K562 (cell line): ENCODE data around the gene CAMK2A.

Experiments
- BHLHE40 ChIP-seq: IDR thresholded peaks from 2 replicates; pipeline ENCODE4 v1.6.1; 2011; ENCODE audit warnings: low read length, improper control_type of control experiment
- CHD1 ChIP-seq: fragments of 200-600 bp; sonication (generic); IDR thresholded peaks from one replicate; pipeline ENCODE4 v1.6.1; 2012; ENCODE audit warnings: mild to moderate bottlenecking, moderate library complexity, low read length, inconsistent platforms
- JUNB ChIP-seq: fragments of 450-650 bp; formaldehyde crosslinking; conservative IDR thresholded peaks from 2 replicates; pipeline ENCODE4 v1.4.0; 2020; ENCODE audit warnings: mild to moderate bottlenecking
- JUND ChIP-seq, 2 experiments: IDR thresholded peaks; 2 replicates in 1 of 2; 3 replicates in 1 of 2; pipeline ENCODE4 v1.6.1; 2011; ENCODE audit warnings: borderline replicate concordance in 2 of 2, low read depth in 2 of 2, low read length in 2 of 2, improper control_type of control experiment in 1 of 2, missing biosample characterization in 1 of 2, missing genetic modification characterization in 1 of 2, missing genetic modification reagents in 1 of 2
- KAT7 ChIP-seq: sonication (generic); formaldehyde crosslinking; IDR thresholded peaks from 2 replicates; pipeline ENCODE4 v1.8.0; 2022; ENCODE audit warnings: missing genetic modification reagents, mild to moderate bottlenecking, borderline replicate concordance
- KAT8 ChIP-seq: fragments of 450-650 bp; IDR thresholded peaks from 2 replicates; pipeline ENCODE4 v1.6.1; 2016; ENCODE audit warnings: low read depth, mild to moderate bottlenecking
- KLF1 ChIP-seq: fragments of 450-650 bp; IDR thresholded peaks from 2 replicates; pipeline ENCODE4 v1.6.1; 2016; ENCODE audit warnings: missing genetic modification characterization, missing compliant biosample characterization
- NFRKB ChIP-seq: fragments of 450-650 bp; IDR thresholded peaks from 2 replicates; pipeline ENCODE4 v1.6.1; 2016; ENCODE audit warnings: low read depth
- RCOR1 ChIP-seq, 2 experiments: IDR thresholded peaks; 2 replicates each; pipeline ENCODE4 v1.6.1; 2012; ENCODE audit warnings: low read depth in 2 of 2, low read length in 2 of 2, borderline replicate concordance in 1 of 2, improper control_type of control experiment in 1 of 2
- SMAD2 ChIP-seq: fragments of 150-350 bp; IDR thresholded peaks from 2 replicates; pipeline ENCODE4 v1.6.1; 2014; ENCODE audit warnings: low read depth, mild to moderate bottlenecking, low read length
- YY1 ChIP-seq, 3 experiments: IDR thresholded peaks; 2 replicates each; pipeline ENCODE4 v1.6.1; 2011; ENCODE audit warnings: low read length in 2 of 3, mild to moderate bottlenecking in 2 of 3, moderate library complexity in 2 of 3, borderline replicate concordance in 1 of 3, control low read depth in 1 of 3, low read depth in 1 of 3; ENCODE audit not compliant: insufficient read depth in 3 of 3, insufficient replicate concordance in 2 of 3, control insufficient read depth in 1 of 3, insufficient read length in 1 of 3; ENCODE audit errors: extremely low read depth in 1 of 3
- ZBTB49 ChIP-seq: sonication (generic); formaldehyde crosslinking; IDR thresholded peaks from 2 replicates; pipeline ENCODE4 v1.8.0; 2022; ENCODE audit warnings: missing genetic modification reagents, mild to moderate bottlenecking, borderline replicate concordance
- ZNF140 ChIP-seq: fragments of 250-450 bp; sonication (Bioruptor Pico); IDR thresholded peaks from 2 replicates; pipeline ENCODE4 v1.8.0; 2021; ENCODE audit warnings: moderate library complexity, mild to moderate bottlenecking, inconsistent platforms
- TF ChIP-seq, protein P1 (sequence below): sonication (generic); formaldehyde crosslinking; IDR thresholded peaks from 2 replicates; pipeline ENCODE4 v1.8.0; 2022; ENCODE audit warnings: mild to moderate bottlenecking, missing genetic modification reagents

DNA sequence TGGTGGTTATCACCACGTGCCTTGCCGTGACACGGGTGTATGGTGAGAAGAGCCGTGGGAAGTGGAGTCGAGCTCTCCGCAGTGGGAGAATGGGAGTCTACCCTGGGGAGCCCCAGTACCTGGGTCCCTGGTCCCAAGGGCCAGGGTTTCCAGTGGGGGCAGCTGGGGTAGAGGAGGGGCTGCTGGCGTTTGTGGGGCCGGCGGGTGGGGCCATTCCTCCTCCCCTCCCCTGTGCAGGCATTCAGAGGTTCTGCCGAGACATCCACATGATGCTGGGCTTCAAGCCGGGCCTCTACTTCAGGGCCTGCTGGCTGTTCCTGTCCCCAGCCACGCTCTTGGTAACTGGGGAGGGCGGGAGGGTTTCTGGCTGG lies 85.0 kb downstream of the CAMK2A start:
- TF ChIP-seq KAT8 (no peak), NFRKB (no peak), JUND (IDR thresholded peaks at IDR 0.05; ENCODE audit: borderline replicate concordance, low read depth, low read length) (no peak), JUND (tag; IDR thresholded peaks at IDR 0.05; ENCODE audit: borderline replicate concordance, low read depth, low read length) (no peak), SMAD2 (no peak), ZBTB49 (CRISPR knock-in tag) (no peak), KLF1 (no peak), BHLHE40 (no peak), JUNB (CRISPR knock-in tag) (no peak), RCOR1 (IDR thresholded peaks at IDR 0.05; ENCODE audit: borderline replicate concordance in 1 of 2, low read depth in 2 of 2, low read length in 2 of 2) (no peak), YY1 (IDR thresholded peaks at IDR 0.05; ENCODE audit: borderline replicate concordance in 1 of 3, control insufficient read depth in 1 of 3, extremely low read depth in 1 of 3, insufficient read depth in 3 of 3, insufficient read length in 1 of 3, insufficient replicate concordance in 2 of 3, low read depth in 1 of 3, low read length in 2 of 3) (no peak), CHD1 (no peak), ZNF140 (CRISPR knock-in tag) (no peak), KAT7 (CRISPR knock-in tag) (no peak)
- TF ChIP-seq, protein P1, sequence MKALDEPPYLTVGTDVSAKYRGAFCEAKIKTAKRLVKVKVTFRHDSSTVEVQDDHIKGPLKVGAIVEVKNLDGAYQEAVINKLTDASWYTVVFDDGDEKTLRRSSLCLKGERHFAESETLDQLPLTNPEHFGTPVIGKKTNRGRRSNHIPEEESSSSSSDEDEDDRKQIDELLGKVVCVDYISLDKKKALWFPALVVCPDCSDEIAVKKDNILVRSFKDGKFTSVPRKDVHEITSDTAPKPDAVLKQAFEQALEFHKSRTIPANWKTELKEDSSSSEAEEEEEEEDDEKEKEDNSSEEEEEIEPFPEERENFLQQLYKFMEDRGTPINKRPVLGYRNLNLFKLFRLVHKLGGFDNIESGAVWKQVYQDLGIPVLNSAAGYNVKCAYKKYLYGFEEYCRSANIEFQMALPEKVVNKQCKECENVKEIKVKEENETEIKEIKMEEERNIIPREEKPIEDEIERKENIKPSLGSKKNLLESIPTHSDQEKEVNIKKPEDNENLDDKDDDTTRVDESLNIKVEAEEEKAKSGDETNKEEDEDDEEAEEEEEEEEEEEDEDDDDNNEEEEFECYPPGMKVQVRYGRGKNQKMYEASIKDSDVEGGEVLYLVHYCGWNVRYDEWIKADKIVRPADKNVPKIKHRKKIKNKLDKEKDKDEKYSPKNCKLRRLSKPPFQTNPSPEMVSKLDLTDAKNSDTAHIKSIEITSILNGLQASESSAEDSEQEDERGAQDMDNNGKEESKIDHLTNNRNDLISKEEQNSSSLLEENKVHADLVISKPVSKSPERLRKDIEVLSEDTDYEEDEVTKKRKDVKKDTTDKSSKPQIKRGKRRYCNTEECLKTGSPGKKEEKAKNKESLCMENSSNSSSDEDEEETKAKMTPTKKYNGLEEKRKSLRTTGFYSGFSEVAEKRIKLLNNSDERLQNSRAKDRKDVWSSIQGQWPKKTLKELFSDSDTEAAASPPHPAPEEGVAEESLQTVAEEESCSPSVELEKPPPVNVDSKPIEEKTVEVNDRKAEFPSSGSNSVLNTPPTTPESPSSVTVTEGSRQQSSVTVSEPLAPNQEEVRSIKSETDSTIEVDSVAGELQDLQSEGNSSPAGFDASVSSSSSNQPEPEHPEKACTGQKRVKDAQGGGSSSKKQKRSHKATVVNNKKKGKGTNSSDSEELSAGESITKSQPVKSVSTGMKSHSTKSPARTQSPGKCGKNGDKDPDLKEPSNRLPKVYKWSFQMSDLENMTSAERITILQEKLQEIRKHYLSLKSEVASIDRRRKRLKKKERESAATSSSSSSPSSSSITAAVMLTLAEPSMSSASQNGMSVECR, result no peak
